PFSK-1 (cell line): ENCODE measurements around the gene FGF14.

Source experiments
- SIN3A ChIP-seq: IDR thresholded peaks from 2 replicates; pipeline ENCODE4 v1.6.1; 2012; ENCODE audit warnings: mild to moderate bottlenecking, low read length, moderate library complexity, borderline replicate concordance; ENCODE audit not compliant: insufficient read depth
- TAF1 ChIP-seq: IDR thresholded peaks from 2 replicates; pipeline ENCODE4 v1.6.1; 2012; ENCODE audit warnings: low read length, control low read depth, borderline replicate concordance; ENCODE audit not compliant: insufficient read depth
- TF ChIP-seq, protein P1 (sequence below), 2 experiments: IDR thresholded peaks; 2 replicates each; pipeline versions ENCODE4 v1.6.1 to v1.8.0; 2011 to 2012; ENCODE audit warnings: low read depth in 2 of 2, low read length in 2 of 2, control low read depth in 1 of 2, inconsistent platforms in 1 of 2, mild to moderate bottlenecking in 1 of 2, moderate library complexity in 1 of 2; ENCODE audit not compliant: insufficient read depth in 1 of 2

DNA sequence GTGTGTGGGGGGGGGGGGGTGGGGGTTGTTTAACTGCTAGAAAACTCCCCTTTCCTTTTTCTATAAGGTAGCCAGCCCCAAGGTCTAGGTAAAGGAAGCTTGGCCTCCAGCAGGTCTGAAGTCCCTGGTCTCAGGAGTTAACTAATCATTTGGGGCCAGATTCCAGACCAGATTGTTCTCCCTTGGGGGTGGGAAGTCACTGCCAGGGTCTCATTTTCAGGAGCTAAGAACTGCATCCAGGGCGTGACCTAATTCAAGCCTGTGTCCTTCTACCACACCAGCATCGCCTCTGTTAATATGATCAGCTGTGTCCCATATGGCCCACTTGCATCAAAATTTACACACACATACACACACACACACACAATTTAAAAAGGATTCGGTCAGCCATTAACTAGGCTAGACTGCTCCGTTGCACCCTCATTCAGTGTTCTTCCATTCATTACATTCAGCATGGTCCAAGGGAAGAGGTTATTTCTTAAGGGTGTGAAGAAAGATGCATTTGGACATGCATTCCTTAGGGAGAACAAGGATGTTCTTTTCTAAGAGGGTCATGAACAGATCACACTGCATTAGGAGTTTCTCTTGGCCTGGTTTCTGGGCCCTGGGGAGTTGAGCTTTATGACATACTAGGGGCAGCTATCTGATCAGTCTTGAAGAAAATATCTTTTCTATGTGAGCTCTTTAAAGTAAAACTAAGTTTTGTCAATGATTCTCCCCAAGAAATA lies 91.0 kb downstream of the FGF14 start:
- TF ChIP-seq TAF1 (no peak), SIN3A (no peak)
- TF ChIP-seq, protein P1, sequence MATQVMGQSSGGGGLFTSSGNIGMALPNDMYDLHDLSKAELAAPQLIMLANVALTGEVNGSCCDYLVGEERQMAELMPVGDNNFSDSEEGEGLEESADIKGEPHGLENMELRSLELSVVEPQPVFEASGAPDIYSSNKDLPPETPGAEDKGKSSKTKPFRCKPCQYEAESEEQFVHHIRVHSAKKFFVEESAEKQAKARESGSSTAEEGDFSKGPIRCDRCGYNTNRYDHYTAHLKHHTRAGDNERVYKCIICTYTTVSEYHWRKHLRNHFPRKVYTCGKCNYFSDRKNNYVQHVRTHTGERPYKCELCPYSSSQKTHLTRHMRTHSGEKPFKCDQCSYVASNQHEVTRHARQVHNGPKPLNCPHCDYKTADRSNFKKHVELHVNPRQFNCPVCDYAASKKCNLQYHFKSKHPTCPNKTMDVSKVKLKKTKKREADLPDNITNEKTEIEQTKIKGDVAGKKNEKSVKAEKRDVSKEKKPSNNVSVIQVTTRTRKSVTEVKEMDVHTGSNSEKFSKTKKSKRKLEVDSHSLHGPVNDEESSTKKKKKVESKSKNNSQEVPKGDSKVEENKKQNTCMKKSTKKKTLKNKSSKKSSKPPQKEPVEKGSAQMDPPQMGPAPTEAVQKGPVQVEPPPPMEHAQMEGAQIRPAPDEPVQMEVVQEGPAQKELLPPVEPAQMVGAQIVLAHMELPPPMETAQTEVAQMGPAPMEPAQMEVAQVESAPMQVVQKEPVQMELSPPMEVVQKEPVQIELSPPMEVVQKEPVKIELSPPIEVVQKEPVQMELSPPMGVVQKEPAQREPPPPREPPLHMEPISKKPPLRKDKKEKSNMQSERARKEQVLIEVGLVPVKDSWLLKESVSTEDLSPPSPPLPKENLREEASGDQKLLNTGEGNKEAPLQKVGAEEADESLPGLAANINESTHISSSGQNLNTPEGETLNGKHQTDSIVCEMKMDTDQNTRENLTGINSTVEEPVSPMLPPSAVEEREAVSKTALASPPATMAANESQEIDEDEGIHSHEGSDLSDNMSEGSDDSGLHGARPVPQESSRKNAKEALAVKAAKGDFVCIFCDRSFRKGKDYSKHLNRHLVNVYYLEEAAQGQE (IDR thresholded peaks at IDR 0.05; ENCODE audit: insufficient read depth in 1 of 2, low read depth in 2 of 2, low read length in 2 of 2) = no peak
